ENCODE data around the gene EXOSC2.

- no peak for TF ChIP-seq CTCF (optimal IDR thresholded peaks at IDR 0.05 in 1 of 3, IDR thresholded peaks at IDR 0.05 in 1 of 3, conservative IDR thresholded peaks at IDR 0.05 in 1 of 3; ENCODE audit: extremely low read depth in 1 of 3, insufficient read depth in 2 of 3, low read length in 3 of 3)
- TF ChIP-seq EZH2 (IDR thresholded peaks at IDR 0.05; ENCODE audit: low read length) = no peak
Measured at GRCh38 chr9:130668196-130668595, 25.4 kb upstream of the EXOSC2 start.

All from keratinocyte (primary cell).